Smooth muscle cell (in vitro differentiated cells): ENCODE results near the gene SERTAD2. TPM values are rescaled to one million over a fixed set of nuclear protein-coding genes. Genes with fewer than 3 reads are reported as not detected.
A peak's percentile ranks its signal among the peaks of the same experiment; 100 is the strongest.

Source experiments
- DNase-seq: peaks from one replicate; lab custom pipeline; 2025; ENCODE audit not compliant: unreplicated experiment; lab: John Stamatoyannopoulos, UW
- H2AFZ ChIP-seq: fragments of 200-600 bp; sonication (generic); 2 replicates; pipeline ENCODE4 v1.6.0; 2016; ENCODE audit warnings: antibody characterized with exemption, low read depth, mild to moderate bottlenecking
- H3F3A ChIP-seq: fragments of 200-600 bp; sonication (generic); 2 replicates; pipeline ENCODE4 v1.6.0; 2017; ENCODE audit warnings: antibody characterized with exemption, low read depth
- H3K27ac ChIP-seq: fragments of 200-600 bp; sonication (generic); 2 replicates; pipeline ENCODE4 v1.5.1; 2016; ENCODE audit warnings: low read depth, mild to moderate bottlenecking
- H3K27me3 ChIP-seq: fragments of 200-600 bp; sonication (generic); 2 replicates; pipeline ENCODE4 v1.6.1; 2016; ENCODE audit warnings: low read depth, mild to moderate bottlenecking
- H3K36me3 ChIP-seq: fragments of 200-600 bp; sonication (generic); 2 replicates; pipeline ENCODE4 v1.5.1; 2016; ENCODE audit warnings: low read depth
- H3K4me1 ChIP-seq: fragments of 200-600 bp; sonication (generic); 2 replicates; pipeline ENCODE4 v1.5.1; 2016; ENCODE audit warnings: low read depth
- H3K4me2 ChIP-seq: fragments of 200-600 bp; sonication (generic); 2 replicates; pipeline ENCODE4 v1.6.0; 2016; ENCODE audit warnings: mild to moderate bottlenecking
- H3K4me3 ChIP-seq: fragments of 200-600 bp; sonication (generic); 2 replicates; pipeline ENCODE4 v1.5.1; 2016; ENCODE audit warnings: mild to moderate bottlenecking
- H3K79me2 ChIP-seq: fragments of 200-600 bp; sonication (generic); 2 replicates; pipeline ENCODE4 v1.6.0; 2016; ENCODE audit warnings: low read depth, mild to moderate bottlenecking
- H3K9ac ChIP-seq: fragments of 200-600 bp; sonication (generic); 2 replicates; pipeline ENCODE4 v1.6.0; 2016; ENCODE audit warnings: low read depth
- H3K9me3 ChIP-seq: fragments of 200-600 bp; sonication (generic); replicated peaks from 2 replicates; pipeline ENCODE4 v1.5.1; 2016; ENCODE audit warnings: low read depth
- H4K20me1 ChIP-seq: fragments of 200-600 bp; sonication (generic); 2 replicates; pipeline ENCODE4 v1.6.0; 2016; ENCODE audit warnings: low read depth
- WGBS: methylation state at CpG from one replicate; pipeline ENCODE4 v1.1.7; 2016; ENCODE audit warnings: low lambda C conversion rate; 5-methylcytosine and 5-hydroxymethylcytosine counted together
- polyA plus RNA-seq: library from polyadenylated mRNA; unstranded; fragments of >200 nt; fragmentation: Nextera tagmentation; extraction: Ambion mirVana; gene quantifications from 2 replicates; pipeline ENCODE4 v1.2.1, GENCODE V29; 2016
- total RNA-seq: library from RNA; depleted of rRNA; stranded (reverse); fragments of >200 nt; gene quantifications from 2 replicates; pipeline ENCODE4 v1.2.3, GENCODE V29; 2014
- TF ChIP-seq, protein P1 (sequence below): fragments of 200-600 bp; sonication (generic); IDR thresholded peaks from 2 replicates; pipeline ENCODE4 v1.5.1; 2017; ENCODE audit warnings: borderline replicate concordance, mild to moderate bottlenecking, antibody characterized with exemption; ENCODE audit not compliant: insufficient read depth, poor library complexity, severe bottlenecking

SERTAD2 gene
- total and polyA plus RNA-seq, 2 experiments from 2014 or later, result 14.2 to 23.2 TPM

DNA sequence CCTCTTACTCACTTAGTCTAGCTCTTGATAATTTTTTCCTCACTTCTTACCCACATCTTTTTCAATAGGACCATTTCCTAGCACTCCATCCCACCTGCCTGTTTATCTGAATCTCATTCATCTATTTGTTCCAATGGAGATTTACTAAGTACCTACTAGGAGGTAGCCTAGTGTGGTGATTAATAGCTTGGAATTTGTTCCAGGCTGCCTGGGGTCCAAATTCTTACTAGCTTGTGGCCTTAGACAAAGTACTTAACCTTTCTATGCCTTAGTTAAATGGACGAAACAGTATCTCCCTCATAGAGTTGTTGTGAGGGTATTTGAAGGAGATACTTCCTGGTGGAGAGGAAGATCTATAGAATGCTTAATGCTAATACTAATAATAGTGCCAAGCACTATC lies 42.9 kb upstream of the SERTAD2 start:
- H3K4me1 ChIP-seq, result peaks cover 27% of the 10 kb centered on the region
- no peaks in the 10 kb centered on the region for H3K36me3 ChIP-seq

DNA sequence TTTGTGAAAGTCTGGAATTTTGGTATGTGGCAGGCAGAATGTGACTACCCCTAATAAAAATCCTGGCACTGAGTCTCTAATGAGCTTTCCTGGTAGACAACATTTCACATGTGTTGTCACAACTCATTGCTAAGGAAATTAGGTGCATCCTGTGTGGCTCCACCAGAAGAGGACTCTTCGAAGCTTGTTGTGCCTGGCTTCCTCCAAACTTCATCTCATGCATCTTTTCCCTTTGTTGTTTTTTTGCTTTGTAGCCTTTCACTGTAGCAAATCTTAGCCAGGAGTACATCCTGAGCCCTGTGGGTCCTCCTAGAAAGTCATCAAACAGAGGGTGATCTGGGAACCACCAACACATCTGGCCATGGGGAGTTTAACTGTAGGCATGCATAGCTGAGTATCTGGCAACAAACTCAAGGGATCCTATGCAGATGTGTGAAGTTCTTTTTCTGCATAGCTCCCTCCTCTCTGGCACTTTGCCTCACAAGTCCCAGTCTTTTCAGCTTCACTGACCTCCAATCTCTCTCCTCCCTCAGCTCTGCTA lies 42.1 kb upstream of the SERTAD2 start:
- no peak overlapping the region for H3K27ac ChIP-seq
- no peaks in the 10 kb centered on the region for H3K36me3 ChIP-seq
- DNase-seq, result no peak
- TF ChIP-seq, protein P1, sequence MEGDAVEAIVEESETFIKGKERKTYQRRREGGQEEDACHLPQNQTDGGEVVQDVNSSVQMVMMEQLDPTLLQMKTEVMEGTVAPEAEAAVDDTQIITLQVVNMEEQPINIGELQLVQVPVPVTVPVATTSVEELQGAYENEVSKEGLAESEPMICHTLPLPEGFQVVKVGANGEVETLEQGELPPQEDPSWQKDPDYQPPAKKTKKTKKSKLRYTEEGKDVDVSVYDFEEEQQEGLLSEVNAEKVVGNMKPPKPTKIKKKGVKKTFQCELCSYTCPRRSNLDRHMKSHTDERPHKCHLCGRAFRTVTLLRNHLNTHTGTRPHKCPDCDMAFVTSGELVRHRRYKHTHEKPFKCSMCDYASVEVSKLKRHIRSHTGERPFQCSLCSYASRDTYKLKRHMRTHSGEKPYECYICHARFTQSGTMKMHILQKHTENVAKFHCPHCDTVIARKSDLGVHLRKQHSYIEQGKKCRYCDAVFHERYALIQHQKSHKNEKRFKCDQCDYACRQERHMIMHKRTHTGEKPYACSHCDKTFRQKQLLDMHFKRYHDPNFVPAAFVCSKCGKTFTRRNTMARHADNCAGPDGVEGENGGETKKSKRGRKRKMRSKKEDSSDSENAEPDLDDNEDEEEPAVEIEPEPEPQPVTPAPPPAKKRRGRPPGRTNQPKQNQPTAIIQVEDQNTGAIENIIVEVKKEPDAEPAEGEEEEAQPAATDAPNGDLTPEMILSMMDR, result no peak
- WGBS, result 69% methylated on average over 1 of the region's 1 CpG
- peaks cover 27% of the 10 kb centered on the region for H3K4me1 ChIP-seq
- H3K79me2 ChIP-seq, result no peaks in the 10 kb centered on the region
- no peaks in the 10 kb centered on the region for H3K27me3 ChIP-seq
- no peak overlapping the region for H3K4me2 ChIP-seq
- no peak overlapping the region for H3K4me3 ChIP-seq
- H3F3A ChIP-seq, result peaks cover 5% of the 10 kb centered on the region
- H4K20me1 ChIP-seq, result no peaks in the 10 kb centered on the region
- no peak overlapping the region for H2AFZ ChIP-seq
- H3K9me3 ChIP-seq, result no peaks in the 10 kb centered on the region
- no peak overlapping the region for H3K9ac ChIP-seq

More for the DNA sequence above, 42.9 kb upstream of the SERTAD2 start:
- Histone ChIP-seq H3F3A (peaks cover 5% of the 10 kb centered on the region), H3K79me2 (no peaks in the 10 kb centered on the region), H2AFZ (no peak overlapping the region), H3K4me2 (peak overlapping the region; percentile 53), H3K9me3 (no peaks in the 10 kb centered on the region), H3K4me3 (no peak overlapping the region), H3K27ac (peak overlapping the region; percentile 81), H3K9ac (no peak overlapping the region), H3K27me3 (no peaks in the 10 kb centered on the region), H4K20me1 (no peaks in the 10 kb centered on the region)
- no peak for DNase-seq
- WGBS, result 97% methylated on average over 1 of the region's 1 CpG
- TF ChIP-seq, protein P1, result no peak

DNA sequence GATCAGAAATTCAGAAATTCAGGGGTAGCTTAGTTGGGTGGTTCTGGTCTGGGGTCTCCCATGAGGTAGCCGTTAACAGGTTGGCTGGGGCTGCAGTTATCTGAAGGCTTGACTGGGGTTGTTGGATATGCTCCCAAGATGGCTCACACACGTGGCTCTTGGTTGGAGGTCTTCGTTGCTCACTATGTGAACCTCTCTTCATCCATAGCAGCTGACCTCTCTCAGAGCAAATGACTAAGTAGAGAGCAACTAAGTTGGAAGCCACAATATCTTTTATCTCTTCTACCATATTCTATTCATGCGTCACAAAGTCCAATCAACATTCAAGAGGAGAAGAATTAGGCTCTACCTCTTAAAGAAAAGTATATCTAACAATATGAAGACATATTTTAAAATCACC lies 38.7 kb upstream of the SERTAD2 start:
- Histone ChIP-seq H3K4me2 (no peak overlapping the region), H3K4me1 (peaks cover 18% of the 10 kb centered on the region), H2AFZ (no peak overlapping the region), H4K20me1 (no peaks in the 10 kb centered on the region), H3K4me3 (no peak overlapping the region), H3K79me2 (no peaks in the 10 kb centered on the region), H3K27ac (no peak overlapping the region), H3K9ac (no peak overlapping the region), H3K36me3 (no peaks in the 10 kb centered on the region), H3F3A (no peaks in the 10 kb centered on the region), H3K27me3 (no peaks in the 10 kb centered on the region), H3K9me3 (no peaks in the 10 kb centered on the region)
- no peak for DNase-seq
- WGBS, result 61% methylated on average over 4 of the region's 4 CpGs
- TF ChIP-seq, protein P1, result no peak

DNA sequence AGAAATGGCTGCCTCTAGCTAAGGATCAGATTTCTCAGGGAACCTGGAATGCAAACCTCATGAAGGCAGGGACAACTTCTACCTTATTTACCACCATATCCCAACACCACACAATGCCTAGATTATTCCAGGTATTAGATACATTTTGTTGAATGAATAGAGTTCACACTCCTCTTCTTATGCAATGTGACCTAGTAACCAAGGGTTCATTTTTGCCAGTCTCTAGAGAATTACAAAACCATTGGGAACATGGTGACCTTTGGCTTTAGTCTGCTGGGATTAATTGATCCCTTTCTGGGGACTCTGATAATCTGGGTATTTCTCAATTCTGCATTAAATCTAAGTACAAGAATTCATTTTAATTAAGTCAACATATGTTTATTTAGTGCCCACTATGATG lies 35.2 kb upstream of the SERTAD2 start:
- H3K4me3 ChIP-seq, result no peak overlapping the region
- H4K20me1 ChIP-seq, result no peaks in the 10 kb centered on the region
- H3K4me1 ChIP-seq, result no peaks in the 10 kb centered on the region
- DNase-seq, result no peak
- H3K79me2 ChIP-seq, result no peaks in the 10 kb centered on the region
- H3F3A ChIP-seq, result no peaks in the 10 kb centered on the region
- H3K9me3 ChIP-seq, result no peaks in the 10 kb centered on the region
- H2AFZ ChIP-seq, result no peak overlapping the region
- no peak overlapping the region for H3K9ac ChIP-seq
- no peaks in the 10 kb centered on the region for H3K36me3 ChIP-seq
- no peak overlapping the region for H3K4me2 ChIP-seq
- H3K27me3 ChIP-seq, result no peaks in the 10 kb centered on the region
- TF ChIP-seq, protein P1, result no peak
- no peak overlapping the region for H3K27ac ChIP-seq
